NB4 (cell line): ENCODE measurements around the gene RBBP6.

Source experiments
- MYC ChIP-seq: IDR thresholded peaks from 2 replicates; pipeline ENCODE4 v1.6.1; 2011; ENCODE audit warnings: low read depth, low read length
- POLR2A ChIP-seq: IDR thresholded peaks from 2 replicates; pipeline ENCODE4 v1.6.1; 2011; ENCODE audit warnings: mild to moderate bottlenecking; ENCODE audit not compliant: insufficient read length; ENCODE audit errors: extremely low read depth
- TF ChIP-seq, protein P1 (sequence below): IDR thresholded peaks from one replicate; pipeline ENCODE4 v1.5.1; 2012; ENCODE audit warnings: low read depth, low read length
- TF ChIP-seq, protein P2 (sequence below): IDR thresholded peaks from 2 replicates; pipeline ENCODE4 v1.6.1; 2011; ENCODE audit warnings: low read depth, low read length

DNA sequence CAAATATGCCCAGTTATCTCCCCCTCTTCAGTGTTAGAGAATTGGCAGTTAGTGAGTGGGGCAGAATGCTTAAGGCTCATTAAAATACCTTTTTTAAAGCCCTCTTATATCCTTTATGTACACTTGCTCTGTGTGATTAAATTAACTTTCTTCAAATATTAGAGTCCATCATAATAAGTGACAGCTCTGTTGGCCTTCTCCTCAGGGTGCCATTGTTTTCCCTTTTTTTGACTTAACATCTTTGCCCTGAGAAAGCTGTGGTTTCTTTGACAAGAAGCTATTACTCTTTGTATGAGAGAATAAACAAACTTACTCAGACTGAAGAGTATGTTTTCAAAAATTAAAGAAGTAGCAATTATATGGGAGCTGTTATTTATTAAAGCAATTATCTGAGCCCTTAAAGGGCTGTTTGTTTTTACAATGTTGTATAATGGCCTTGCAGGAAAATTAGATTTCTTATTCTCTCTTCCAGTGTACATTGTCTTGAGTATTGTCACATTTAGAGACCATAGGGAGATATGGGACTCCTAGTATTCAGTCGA, 13.4 kb downstream of the RBBP6 start:
- no peak for TF ChIP-seq POLR2A
- TF ChIP-seq, protein P1, sequence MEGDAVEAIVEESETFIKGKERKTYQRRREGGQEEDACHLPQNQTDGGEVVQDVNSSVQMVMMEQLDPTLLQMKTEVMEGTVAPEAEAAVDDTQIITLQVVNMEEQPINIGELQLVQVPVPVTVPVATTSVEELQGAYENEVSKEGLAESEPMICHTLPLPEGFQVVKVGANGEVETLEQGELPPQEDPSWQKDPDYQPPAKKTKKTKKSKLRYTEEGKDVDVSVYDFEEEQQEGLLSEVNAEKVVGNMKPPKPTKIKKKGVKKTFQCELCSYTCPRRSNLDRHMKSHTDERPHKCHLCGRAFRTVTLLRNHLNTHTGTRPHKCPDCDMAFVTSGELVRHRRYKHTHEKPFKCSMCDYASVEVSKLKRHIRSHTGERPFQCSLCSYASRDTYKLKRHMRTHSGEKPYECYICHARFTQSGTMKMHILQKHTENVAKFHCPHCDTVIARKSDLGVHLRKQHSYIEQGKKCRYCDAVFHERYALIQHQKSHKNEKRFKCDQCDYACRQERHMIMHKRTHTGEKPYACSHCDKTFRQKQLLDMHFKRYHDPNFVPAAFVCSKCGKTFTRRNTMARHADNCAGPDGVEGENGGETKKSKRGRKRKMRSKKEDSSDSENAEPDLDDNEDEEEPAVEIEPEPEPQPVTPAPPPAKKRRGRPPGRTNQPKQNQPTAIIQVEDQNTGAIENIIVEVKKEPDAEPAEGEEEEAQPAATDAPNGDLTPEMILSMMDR = no peak
- TF ChIP-seq, protein P2, sequence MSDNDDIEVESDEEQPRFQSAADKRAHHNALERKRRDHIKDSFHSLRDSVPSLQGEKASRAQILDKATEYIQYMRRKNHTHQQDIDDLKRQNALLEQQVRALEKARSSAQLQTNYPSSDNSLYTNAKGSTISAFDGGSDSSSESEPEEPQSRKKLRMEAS = no peak
- TF ChIP-seq MYC = no peak
